Measurements from ENCODE around the gene TTI1.

TTI1 gene

DNA sequence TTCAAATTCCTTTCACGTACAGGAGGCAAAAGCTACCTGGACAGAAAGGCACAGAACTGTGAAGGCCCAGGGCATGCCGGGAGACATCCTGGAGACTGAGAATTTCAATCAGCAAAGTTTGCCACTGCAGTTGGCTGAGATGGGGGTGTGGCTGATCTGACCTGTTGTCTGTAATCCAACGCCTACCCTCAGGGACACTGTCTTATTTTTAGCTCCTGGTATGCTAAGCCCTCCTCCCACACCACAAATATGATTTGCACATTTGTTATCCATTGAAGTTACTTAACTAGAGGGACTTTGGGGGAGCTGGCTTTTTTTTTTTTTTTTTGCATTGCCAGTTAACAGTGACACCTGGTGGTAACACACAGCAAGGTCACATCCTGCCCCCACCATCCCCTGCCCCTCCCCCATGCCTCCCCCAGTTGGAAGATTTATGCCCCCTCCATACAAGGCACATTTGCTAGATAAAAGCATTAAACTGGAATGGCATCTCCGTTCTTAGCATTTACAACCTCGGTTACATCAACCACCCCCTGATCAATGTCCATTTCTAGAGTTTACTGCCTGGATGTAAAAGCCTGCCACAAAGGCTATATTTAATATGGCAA, 40.4 kb downstream of the TTI1 start:
- Histone ChIP-seq H3K27ac (ENCODE audit: low read length) (no peak overlapping the region), H3K4me1 (ENCODE audit: insufficient read depth, low read length) (no peaks in the 10 kb centered on the region), H3K79me2 (ENCODE audit: insufficient read depth, low read length) (no peaks in the 10 kb centered on the region), H3K4me2 (ENCODE audit: insufficient read depth, low read length) (no peak overlapping the region), H3K36me3 (ENCODE audit: insufficient read depth, low read length) (peaks cover 96% of the 10 kb centered on the region), H3K9ac (ENCODE audit: low read depth, low read length) (no peak overlapping the region), H3K27me3 (ENCODE audit: insufficient read depth, low read length, poor library complexity) (no peaks in the 10 kb centered on the region), H3K9me3 (ENCODE audit: insufficient read depth, low read length, severe bottlenecking) (no peaks in the 10 kb centered on the region), H2AFZ (ENCODE audit: low read depth, low read length) (no peak overlapping the region), H4K20me1 (ENCODE audit: insufficient read depth, low read length) (peaks cover 10% of the 10 kb centered on the region), H3K4me3 (ENCODE audit: low read depth in 1 of 2, low read length in 2 of 2) (no peak overlapping the region)
- DNase-seq: peak; percentile 30
- no peak for TF ChIP-seq EZH2 (IDR thresholded peaks at IDR 0.05; ENCODE audit: borderline replicate concordance, low read depth, low read length, severe bottlenecking)
- TF ChIP-seq, protein P1, sequence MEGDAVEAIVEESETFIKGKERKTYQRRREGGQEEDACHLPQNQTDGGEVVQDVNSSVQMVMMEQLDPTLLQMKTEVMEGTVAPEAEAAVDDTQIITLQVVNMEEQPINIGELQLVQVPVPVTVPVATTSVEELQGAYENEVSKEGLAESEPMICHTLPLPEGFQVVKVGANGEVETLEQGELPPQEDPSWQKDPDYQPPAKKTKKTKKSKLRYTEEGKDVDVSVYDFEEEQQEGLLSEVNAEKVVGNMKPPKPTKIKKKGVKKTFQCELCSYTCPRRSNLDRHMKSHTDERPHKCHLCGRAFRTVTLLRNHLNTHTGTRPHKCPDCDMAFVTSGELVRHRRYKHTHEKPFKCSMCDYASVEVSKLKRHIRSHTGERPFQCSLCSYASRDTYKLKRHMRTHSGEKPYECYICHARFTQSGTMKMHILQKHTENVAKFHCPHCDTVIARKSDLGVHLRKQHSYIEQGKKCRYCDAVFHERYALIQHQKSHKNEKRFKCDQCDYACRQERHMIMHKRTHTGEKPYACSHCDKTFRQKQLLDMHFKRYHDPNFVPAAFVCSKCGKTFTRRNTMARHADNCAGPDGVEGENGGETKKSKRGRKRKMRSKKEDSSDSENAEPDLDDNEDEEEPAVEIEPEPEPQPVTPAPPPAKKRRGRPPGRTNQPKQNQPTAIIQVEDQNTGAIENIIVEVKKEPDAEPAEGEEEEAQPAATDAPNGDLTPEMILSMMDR (IDR thresholded peaks at IDR 0.05; ENCODE audit: borderline replicate concordance, extremely low read depth, low read length, poor library complexity, severe bottlenecking): peak; percentile 63
- ATAC-seq (ENCODE audit: insufficient read depth, low read depth): 0 out of 3 replicates have a peak, but pooled peaks have one; percentile 29

DNA sequence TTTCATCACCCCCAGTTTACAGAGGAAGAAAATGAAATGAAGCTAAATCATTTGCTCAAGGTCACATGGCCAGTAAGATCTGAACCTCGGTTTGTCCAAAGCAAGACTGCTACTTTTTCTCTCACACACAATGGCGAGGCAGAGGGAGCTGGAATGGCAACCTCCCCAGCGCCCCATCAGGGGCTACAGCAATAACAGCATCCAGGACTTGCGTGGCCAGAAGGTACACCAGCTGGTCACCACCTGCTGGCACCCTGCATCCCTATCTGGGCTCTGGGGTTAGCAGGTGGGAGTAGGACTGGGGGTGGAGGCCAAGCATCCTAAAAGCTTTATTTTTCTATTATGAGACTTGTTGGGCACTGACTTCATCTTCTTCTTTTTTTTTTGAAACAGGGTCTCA, 41.3 kb downstream of the TTI1 start:
- Histone ChIP-seq H4K20me1 (ENCODE audit: insufficient read depth, low read length) (peaks cover 10% of the 10 kb centered on the region), H3K27me3 (ENCODE audit: insufficient read depth, low read length, poor library complexity) (no peaks in the 10 kb centered on the region), H3K9ac (ENCODE audit: low read depth, low read length) (no peak overlapping the region), H3K36me3 (ENCODE audit: insufficient read depth, low read length) (peaks cover 95% of the 10 kb centered on the region), H3K9me3 (ENCODE audit: insufficient read depth, low read length, severe bottlenecking) (no peaks in the 10 kb centered on the region), H2AFZ (ENCODE audit: low read depth, low read length) (no peak overlapping the region), H3K4me3 (ENCODE audit: low read depth in 1 of 2, low read length in 2 of 2) (no peak overlapping the region), H3K27ac (ENCODE audit: low read length) (no peak overlapping the region), H3K79me2 (ENCODE audit: insufficient read depth, low read length) (no peaks in the 10 kb centered on the region), H3K4me1 (ENCODE audit: insufficient read depth, low read length) (no peaks in the 10 kb centered on the region), H3K4me2 (ENCODE audit: insufficient read depth, low read length) (no peak overlapping the region)
- ATAC-seq (ENCODE audit: insufficient read depth, low read depth): no peak
- TF ChIP-seq, protein P1 (IDR thresholded peaks at IDR 0.05; ENCODE audit: borderline replicate concordance, extremely low read depth, low read length, poor library complexity, severe bottlenecking): no peak
- TF ChIP-seq EZH2 (IDR thresholded peaks at IDR 0.05; ENCODE audit: borderline replicate concordance, low read depth, low read length, severe bottlenecking): no peak
- no peak for DNase-seq

DNA sequence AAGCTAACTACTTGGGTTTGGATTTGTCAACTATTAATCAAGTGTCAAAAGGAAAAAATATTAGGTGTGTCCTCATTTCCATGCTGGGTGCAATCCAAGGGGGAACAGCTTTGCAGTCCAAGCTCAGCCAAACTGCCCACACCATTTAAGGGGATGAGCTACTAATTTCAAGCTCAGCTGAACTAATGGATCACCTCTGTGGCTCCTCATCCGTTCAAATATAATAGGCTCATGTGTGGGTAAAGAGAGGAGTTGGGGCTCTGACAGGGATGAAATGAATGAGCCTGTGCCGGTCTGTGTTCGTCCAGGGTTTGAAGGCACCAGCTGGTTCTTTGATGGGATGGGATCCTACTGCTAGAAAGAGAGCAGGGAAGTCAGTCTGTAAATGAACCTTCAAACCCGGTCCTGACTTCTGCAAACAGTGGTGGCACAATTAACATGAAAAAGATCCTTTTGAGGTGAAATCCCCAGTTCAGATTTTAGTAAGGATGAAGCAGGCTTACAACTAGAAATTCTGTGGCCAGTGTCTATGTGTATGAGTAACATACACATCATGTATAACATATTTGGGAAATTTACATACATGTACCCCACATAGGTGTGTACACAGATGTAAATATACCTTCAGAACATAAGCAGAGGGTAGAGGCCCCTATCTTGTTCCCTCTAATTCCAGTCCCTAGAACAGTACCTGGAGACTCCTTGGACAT, 41.9 kb downstream of the TTI1 start:
- Histone ChIP-seq H3K9ac (ENCODE audit: low read depth, low read length) (no peak overlapping the region), H2AFZ (ENCODE audit: low read depth, low read length) (no peak overlapping the region), H3K79me2 (ENCODE audit: insufficient read depth, low read length) (no peaks in the 10 kb centered on the region), H3K4me1 (ENCODE audit: insufficient read depth, low read length) (no peaks in the 10 kb centered on the region), H3K4me3 (ENCODE audit: low read depth in 1 of 2, low read length in 2 of 2) (no peak overlapping the region), H3K9me3 (ENCODE audit: insufficient read depth, low read length, severe bottlenecking) (no peaks in the 10 kb centered on the region), H3K27me3 (ENCODE audit: insufficient read depth, low read length, poor library complexity) (no peaks in the 10 kb centered on the region), H4K20me1 (ENCODE audit: insufficient read depth, low read length) (peaks cover 10% of the 10 kb centered on the region), H3K36me3 (ENCODE audit: insufficient read depth, low read length) (peaks cover 95% of the 10 kb centered on the region), H3K4me2 (ENCODE audit: insufficient read depth, low read length) (no peak overlapping the region), H3K27ac (ENCODE audit: low read length) (no peak overlapping the region)
- no peak for TF ChIP-seq EZH2 (IDR thresholded peaks at IDR 0.05; ENCODE audit: borderline replicate concordance, low read depth, low read length, severe bottlenecking)
- TF ChIP-seq, protein P1 (IDR thresholded peaks at IDR 0.05; ENCODE audit: borderline replicate concordance, extremely low read depth, low read length, poor library complexity, severe bottlenecking): no peak
- no peak for DNase-seq
- no peak for ATAC-seq (ENCODE audit: insufficient read depth, low read depth)
